ENCODE measurements around the gene MAPT. TPM values are rescaled to one million over a fixed set of nuclear protein-coding genes. Genes with fewer than 3 reads are reported as not detected.

The MAPT gene
- total RNA-seq, 1 experiment from 2014 or later, result 37.5 TPM

GRCh38 chr17:46047856-46048255, 153.5 kb downstream of the MAPT start:
- no peak overlapping the region for H3K4me2 ChIP-seq (ENCODE audit: low read length)
- H3K9ac ChIP-seq (ENCODE audit: low read length), result no peak overlapping the region
- H3K27ac ChIP-seq (ENCODE audit: low read depth, low read length), result no peak overlapping the region
- no peak overlapping the region for H2AFZ ChIP-seq (ENCODE audit: low read depth, low read length, poor library complexity, severe bottlenecking)
- H4K20me1 ChIP-seq (ENCODE audit: insufficient read depth), result peaks cover 13% of the 10 kb centered on the region; the same call in 1 of the 2 replicates
- peaks cover 35 to 43% of the 10 kb centered on the region in 2 experiments for H3K36me3 ChIP-seq (ENCODE audit: control insufficient read depth in 1 of 2, insufficient read depth in 2 of 2, low read length in 2 of 2)
- no peaks in the 10 kb centered on the region for H3K9me3 ChIP-seq (ENCODE audit: control insufficient read depth in 1 of 2, insufficient read depth in 1 of 2, low read depth in 1 of 2, low read length in 2 of 2)
- ATAC-seq (no peak), DNase-seq (ENCODE audit: low read depth, low spot score) (no peak)
- H3K79me2 ChIP-seq (ENCODE audit: insufficient read depth, low read length), result peaks cover 16% of the 10 kb centered on the region; the same call in 1 of the 2 replicates
- ChIA-PET RAD21 (ENCODE audit: low non-redundant PET in 1 of 2, low total read pairs in 2 of 2, uncharacterized antibody in 2 of 2, unreplicated experiment in 2 of 2) (no interaction called here), POLR2A (interaction anchor here (0.5 kb wide), 1 partner anchor 915 kb away, joined by 3 read pairs; no protein-coding TSS in a partner anchor), CTCF (no interaction called here)
- TF ChIP-seq, protein P1, sequence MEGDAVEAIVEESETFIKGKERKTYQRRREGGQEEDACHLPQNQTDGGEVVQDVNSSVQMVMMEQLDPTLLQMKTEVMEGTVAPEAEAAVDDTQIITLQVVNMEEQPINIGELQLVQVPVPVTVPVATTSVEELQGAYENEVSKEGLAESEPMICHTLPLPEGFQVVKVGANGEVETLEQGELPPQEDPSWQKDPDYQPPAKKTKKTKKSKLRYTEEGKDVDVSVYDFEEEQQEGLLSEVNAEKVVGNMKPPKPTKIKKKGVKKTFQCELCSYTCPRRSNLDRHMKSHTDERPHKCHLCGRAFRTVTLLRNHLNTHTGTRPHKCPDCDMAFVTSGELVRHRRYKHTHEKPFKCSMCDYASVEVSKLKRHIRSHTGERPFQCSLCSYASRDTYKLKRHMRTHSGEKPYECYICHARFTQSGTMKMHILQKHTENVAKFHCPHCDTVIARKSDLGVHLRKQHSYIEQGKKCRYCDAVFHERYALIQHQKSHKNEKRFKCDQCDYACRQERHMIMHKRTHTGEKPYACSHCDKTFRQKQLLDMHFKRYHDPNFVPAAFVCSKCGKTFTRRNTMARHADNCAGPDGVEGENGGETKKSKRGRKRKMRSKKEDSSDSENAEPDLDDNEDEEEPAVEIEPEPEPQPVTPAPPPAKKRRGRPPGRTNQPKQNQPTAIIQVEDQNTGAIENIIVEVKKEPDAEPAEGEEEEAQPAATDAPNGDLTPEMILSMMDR (IDR thresholded peaks at IDR 0.05 in 2 of 3, conservative IDR thresholded peaks at IDR 0.05 in 1 of 3; ENCODE audit: borderline replicate concordance in 1 of 3, insufficient read depth in 1 of 3, low read depth in 2 of 3, low read length in 2 of 3), result no peak
- TF ChIP-seq EZH2phosphoT487 (IDR thresholded peaks at IDR 0.05; ENCODE audit: borderline replicate concordance) (no peak), ELF1 (IDR thresholded peaks at IDR 0.05; ENCODE audit: borderline replicate concordance, low read depth) (no peak), YY1 (IDR thresholded peaks at IDR 0.05; ENCODE audit: extremely low read depth, insufficient replicate concordance, low read depth, low read length) (no peak), SIN3A (IDR thresholded peaks at IDR 0.05; ENCODE audit: low read depth) (no peak), ZNF274 (IDR thresholded peaks at IDR 0.05; ENCODE audit: low read depth, low read length) (no peak), JUND (IDR thresholded peaks at IDR 0.05) (no peak), POLR2AphosphoS5 (IDR thresholded peaks at IDR 0.05; ENCODE audit: low read depth, low read length) (no peak), POLR2A (IDR thresholded peaks at IDR 0.05; ENCODE audit: borderline replicate concordance, extremely low read depth, insufficient read depth, insufficient read length) (no peak), EZH2 (IDR thresholded peaks at IDR 0.05) (no peak)
- H3K9me2 ChIP-seq (ENCODE audit: insufficient read depth), result no peaks in the 10 kb centered on the region
- H3K4me3 ChIP-seq (replicated peaks in 1 of 2; ENCODE audit: low read depth in 1 of 2, low read length in 2 of 2), result no peak overlapping the region
- no peaks in the 10 kb centered on the region for H3K27me3 ChIP-seq (ENCODE audit: insufficient read depth, low read length)
- no TSS peak for BruUV-seq (replicated peaks)
- H3K4me1 ChIP-seq (ENCODE audit: control insufficient read depth in 1 of 2, insufficient read depth in 2 of 2, low read length in 2 of 2), result peaks cover 0 to 9% of the 10 kb centered on the region in 2 experiments; a peak in 2 of 4 replicates
- intact Hi-C loops (cut with micrococcal nuclease), result no loop called here

Measured in HCT116 (cell line).